H9 (cell line): ENCODE data around the gene RNLS. TPM values are rescaled to one million over a fixed set of nuclear protein-coding genes. Genes with fewer than 3 reads are reported as not detected.

Source experiments
- DNase-seq: peaks from one replicate; pipeline ENCODE4 v3.0.0-alpha.2; 2017
- H2AFZ ChIP-seq: one replicate; pipeline ENCODE4 v1.6.1; 2013; ENCODE audit warnings: mild to moderate bottlenecking, low read length, control low read depth, moderate library complexity
- H2AK5ac ChIP-seq: 2 replicates; pipeline ENCODE4 v1.6.1; 2013; ENCODE audit warnings: low read length, control low read depth, mixed read lengths; ENCODE audit not compliant: insufficient read length
- H2BK120ac ChIP-seq: one replicate; pipeline ENCODE4 v1.6.1; 2013; ENCODE audit warnings: low read depth, mild to moderate bottlenecking, low read length, control low read depth, inconsistent platforms; ENCODE audit not compliant: poor library complexity, severe bottlenecking
- H2BK12ac ChIP-seq: 2 replicates; pipeline ENCODE4 v1.6.1; 2013; ENCODE audit warnings: low read length, control low read depth, mixed read lengths, low read depth; ENCODE audit not compliant: insufficient read length
- H2BK15ac ChIP-seq: 2 replicates; pipeline ENCODE4 v1.6.1; 2013; ENCODE audit warnings: low read depth, low read length, control low read depth
- H2BK20ac ChIP-seq: one replicate; pipeline ENCODE4 v1.6.1; 2013; ENCODE audit warnings: low read depth, mild to moderate bottlenecking, low read length, control low read depth, inconsistent platforms; ENCODE audit not compliant: poor library complexity, severe bottlenecking
- H2BK5ac ChIP-seq: 2 replicates; pipeline ENCODE4 v1.6.1; 2013; ENCODE audit warnings: low read length, control low read depth, mixed read lengths; ENCODE audit not compliant: insufficient read length
- H3K14ac ChIP-seq: 2 replicates; pipeline ENCODE4 v1.6.1; 2013; ENCODE audit warnings: low read length, control low read depth; ENCODE audit not compliant: insufficient read depth
- H3K18ac ChIP-seq: 2 replicates; pipeline ENCODE4 v1.6.1; 2013; ENCODE audit warnings: low read depth, mild to moderate bottlenecking, mixed read lengths, low read length, control low read depth; ENCODE audit not compliant: insufficient read length
- H3K23ac ChIP-seq: 2 replicates; pipeline ENCODE4 v1.6.1; 2013; ENCODE audit warnings: low read length, control low read depth, mixed read lengths, low read depth; ENCODE audit not compliant: insufficient read length
- H3K23me2 ChIP-seq: 2 replicates; pipeline ENCODE4 v1.6.1; 2013; ENCODE audit warnings: low read depth, mild to moderate bottlenecking, mixed read lengths, low read length, control low read depth; ENCODE audit not compliant: insufficient read length, poor library complexity, severe bottlenecking
- H3K27ac ChIP-seq: 2 replicates; pipeline ENCODE4 v1.5.1; 2013; ENCODE audit warnings: low read length, control low read depth, mixed read lengths, low read depth; ENCODE audit not compliant: insufficient read length
- H3K27me3 ChIP-seq: 2 replicates; pipeline ENCODE4 v1.6.1; 2013; ENCODE audit warnings: low read length, control low read depth, inconsistent platforms; ENCODE audit not compliant: insufficient read depth
- H3K4ac ChIP-seq: 2 replicates; pipeline ENCODE4 v1.6.1; 2013; ENCODE audit warnings: low read depth, mild to moderate bottlenecking, control low read depth, inconsistent platforms, low read length, moderate library complexity
- H3K4me1 ChIP-seq: 2 replicates; pipeline ENCODE4 v1.6.1; 2013; ENCODE audit warnings: low read length, control low read depth, inconsistent platforms; ENCODE audit not compliant: insufficient read depth
- H3K4me2 ChIP-seq: 2 replicates; pipeline ENCODE4 v1.6.1; 2013; ENCODE audit warnings: low read length, control low read depth, mixed read lengths; ENCODE audit not compliant: insufficient read length, insufficient read depth
- H3K56ac ChIP-seq: 2 replicates; pipeline ENCODE4 v1.6.1; 2013; ENCODE audit warnings: low read depth, mild to moderate bottlenecking, mixed read lengths, low read length, control low read depth; ENCODE audit not compliant: insufficient read length
- H3K79me1 ChIP-seq: 2 replicates; pipeline ENCODE4 v1.6.1; 2013; ENCODE audit warnings: low read depth, mild to moderate bottlenecking, moderate library complexity, low read length, control low read depth, inconsistent platforms; ENCODE audit not compliant: insufficient read depth, poor library complexity, severe bottlenecking
- H3K79me2 ChIP-seq: 2 replicates; pipeline ENCODE4 v1.6.1; 2013; ENCODE audit warnings: low read length, control low read depth, inconsistent platforms; ENCODE audit not compliant: insufficient read depth
- H3K9ac ChIP-seq: 2 replicates; pipeline ENCODE4 v1.6.1; 2013; ENCODE audit warnings: low read length, control low read depth, mixed read lengths; ENCODE audit not compliant: insufficient read length; ENCODE audit errors: extremely low read depth
- H3K9me3 ChIP-seq: one replicate; pipeline ENCODE4 v1.6.1; 2013; ENCODE audit warnings: low read depth, low read length, inconsistent platforms; ENCODE audit not compliant: control insufficient read depth
- H3T11ph ChIP-seq: one replicate; pipeline ENCODE4 v1.6.1; 2013; ENCODE audit warnings: mild to moderate bottlenecking, low read length, control low read depth, inconsistent platforms
- H4K20me1 ChIP-seq: one replicate; pipeline ENCODE4 v1.6.1; 2013; ENCODE audit not compliant: control insufficient read depth, insufficient read length, insufficient read depth
- H4K5ac ChIP-seq: 2 replicates; pipeline ENCODE4 v1.6.1; 2013; ENCODE audit warnings: low read depth, mild to moderate bottlenecking, mixed read lengths, low read length, control low read depth; ENCODE audit not compliant: insufficient read length
- H4K8ac ChIP-seq: replicated peaks from 2 replicates; pipeline ENCODE4 v1.6.1; 2013; ENCODE audit warnings: low read length, control low read depth, mixed read lengths, low read depth; ENCODE audit not compliant: insufficient read length
- H4K91ac ChIP-seq: 2 replicates; pipeline ENCODE4 v1.6.1; 2013; ENCODE audit warnings: low read depth, mild to moderate bottlenecking, moderate library complexity, mixed read lengths, low read length, control low read depth; ENCODE audit not compliant: insufficient read length
- H3K27ac Mint-ChIP-seq, 3 experiments: 2 replicates in 2 of 3; 3 replicates in 1 of 3; pipeline ENCODE4 v1.8.0; 2020 to 2021; ENCODE audit warnings: mixed read lengths in 3 of 3, mild to moderate bottlenecking in 1 of 3, moderate library complexity in 1 of 3
- H3K27me3 Mint-ChIP-seq: 2 replicates; pipeline ENCODE4 v1.8.0; 2021; ENCODE audit warnings: low read depth, mild to moderate bottlenecking, moderate library complexity, mixed read lengths
- H3K36me3 Mint-ChIP-seq, 3 experiments: 2 replicates in 2 of 3; 3 replicates in 1 of 3; pipeline ENCODE4 v1.8.0; 2020 to 2021; ENCODE audit warnings: low read depth in 3 of 3, mixed read lengths in 3 of 3; ENCODE audit not compliant: insufficient read depth in 1 of 3
- H3K4me1 Mint-ChIP-seq, 2 experiments: 2 replicates each; pipeline ENCODE4 v1.8.0; 2020; ENCODE audit warnings: mixed read lengths in 2 of 2
- H3K4me3 Mint-ChIP-seq, 2 experiments: 2 replicates in 1 of 2; 3 replicates in 1 of 2; pipeline ENCODE4 v1.8.0; 2020 to 2021; ENCODE audit warnings: mild to moderate bottlenecking in 2 of 2, mixed read lengths in 2 of 2, moderate library complexity in 1 of 2
- H3K9me3 Mint-ChIP-seq, 2 experiments: 2 replicates in 1 of 2; 3 replicates in 1 of 2; pipeline ENCODE4 v1.8.0; 2020; ENCODE audit warnings: mild to moderate bottlenecking in 2 of 2, mixed read lengths in 2 of 2, moderate library complexity in 1 of 2
- WGBS: extraction: QIAGEN DNeasy Blood & Tissue Kit; methylation state at CpG from one replicate; pipeline ENCODE4 v1.1.7; 2013; ENCODE audit warnings: missing lambda C conversion rate, low lambda C conversion rate, mixed read lengths; ENCODE audit not compliant: insufficient read length; ENCODE audit errors: extremely low coverage; 5-methylcytosine and 5-hydroxymethylcytosine counted together
- total RNA-seq: library from RNA; stranded (reverse); gene quantifications from 2 replicates; pipeline ENCODE4 v1.2.1, GENCODE V29; 2021
- TF ChIP-seq, protein P1 (sequence below): fragments of 200-600 bp; sonication (generic); conservative IDR thresholded peaks from 3 replicates; pipeline ENCODE4 v1.8.0; 2021; ENCODE audit warnings: antibody characterized with exemption, mild to moderate bottlenecking

RNLS gene
- total RNA-seq, 1 experiment from 2014 or later, result 7.5 TPM

DNA sequence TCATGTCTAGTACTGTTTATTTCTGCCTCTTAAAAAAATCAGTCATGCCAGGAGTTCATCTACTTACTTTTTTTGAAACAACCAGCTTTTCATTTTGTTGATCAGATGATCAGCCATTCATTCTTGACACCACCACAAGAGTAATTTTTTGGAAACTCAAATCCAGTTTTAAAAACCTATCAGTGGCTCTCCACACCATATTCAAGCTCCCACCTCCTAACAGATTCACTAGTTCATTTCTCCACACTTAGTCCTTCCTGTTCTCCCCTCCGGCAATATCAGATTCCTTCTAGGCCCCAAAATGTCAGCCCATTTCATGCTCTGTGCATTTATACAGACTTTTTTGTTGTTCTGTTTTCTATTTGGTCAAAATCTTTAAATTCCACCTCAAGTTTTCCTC is 341.6 kb downstream of the RNLS start:
- Mint-ChIP-seq H3K27ac (no peak overlapping the region; a peak in 1 of 7 replicates), H3K9me3 (no peaks in the 10 kb centered on the region), H3K4me1 (no peaks in the 10 kb centered on the region; a peak in 1 of 4 replicates), H3K4me3 (no peak overlapping the region), H3K36me3 (no peaks in the 10 kb centered on the region), H3K27me3 (no peaks in the 10 kb centered on the region; the same call in 1 of the 2 replicates)
- no peak overlapping the region for H2BK20ac ChIP-seq
- WGBS, result no CpG with 5 or more reads among the region's 1 CpG
- H2AK5ac ChIP-seq, result no peak overlapping the region
- H2AFZ ChIP-seq, result no peak overlapping the region
- no peak overlapping the region for H3K4ac ChIP-seq
- no peak overlapping the region for H3T11ph ChIP-seq
- H3K56ac ChIP-seq, result no peak overlapping the region
- no peak overlapping the region for H4K5ac ChIP-seq
- no peak overlapping the region for H2BK15ac ChIP-seq
- no peak overlapping the region for H3K18ac ChIP-seq
- H4K91ac ChIP-seq, result no peak overlapping the region
- H4K20me1 ChIP-seq, result no peaks in the 10 kb centered on the region
- H3K27ac ChIP-seq, result no peak overlapping the region
- no peak overlapping the region for H3K14ac ChIP-seq
- H3K9ac ChIP-seq, result no peak overlapping the region
- H3K4me2 ChIP-seq, result no peak overlapping the region
- no peak overlapping the region for H3K23ac ChIP-seq
- TF ChIP-seq, protein P1, sequence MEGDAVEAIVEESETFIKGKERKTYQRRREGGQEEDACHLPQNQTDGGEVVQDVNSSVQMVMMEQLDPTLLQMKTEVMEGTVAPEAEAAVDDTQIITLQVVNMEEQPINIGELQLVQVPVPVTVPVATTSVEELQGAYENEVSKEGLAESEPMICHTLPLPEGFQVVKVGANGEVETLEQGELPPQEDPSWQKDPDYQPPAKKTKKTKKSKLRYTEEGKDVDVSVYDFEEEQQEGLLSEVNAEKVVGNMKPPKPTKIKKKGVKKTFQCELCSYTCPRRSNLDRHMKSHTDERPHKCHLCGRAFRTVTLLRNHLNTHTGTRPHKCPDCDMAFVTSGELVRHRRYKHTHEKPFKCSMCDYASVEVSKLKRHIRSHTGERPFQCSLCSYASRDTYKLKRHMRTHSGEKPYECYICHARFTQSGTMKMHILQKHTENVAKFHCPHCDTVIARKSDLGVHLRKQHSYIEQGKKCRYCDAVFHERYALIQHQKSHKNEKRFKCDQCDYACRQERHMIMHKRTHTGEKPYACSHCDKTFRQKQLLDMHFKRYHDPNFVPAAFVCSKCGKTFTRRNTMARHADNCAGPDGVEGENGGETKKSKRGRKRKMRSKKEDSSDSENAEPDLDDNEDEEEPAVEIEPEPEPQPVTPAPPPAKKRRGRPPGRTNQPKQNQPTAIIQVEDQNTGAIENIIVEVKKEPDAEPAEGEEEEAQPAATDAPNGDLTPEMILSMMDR, result no peak
- no peaks in the 10 kb centered on the region for H3K79me1 ChIP-seq
- no peak overlapping the region for H2BK12ac ChIP-seq
- DNase-seq, result no peak
- no peaks in the 10 kb centered on the region for H3K27me3 ChIP-seq
- H4K8ac ChIP-seq, result no peak overlapping the region
- H3K9me3 ChIP-seq, result no peaks in the 10 kb centered on the region
- no peaks in the 10 kb centered on the region for H3K23me2 ChIP-seq
- H2BK5ac ChIP-seq, result no peak overlapping the region
- no peak overlapping the region for H2BK120ac ChIP-seq
- H3K79me2 ChIP-seq, result no peaks in the 10 kb centered on the region
- no peaks in the 10 kb centered on the region for H3K4me1 ChIP-seq
